Endodermal cell (in vitro differentiated cells): ENCODE data around the gene IVNS1ABP. TPM values are rescaled to one million over a fixed set of nuclear protein-coding genes. Genes with fewer than 3 reads are reported as not detected.
"Not testable (repeated sequence)": the region's sequence is repeated elsewhere in the genome, so short reads cannot be mapped to it uniquely, and the experiment has no call there.

Source experiments
- DNase-seq: peaks from one replicate; pipeline ENCODE4 v3.0.0-alpha.2; 2017
- H3K27ac ChIP-seq: 2 replicates; pipeline ENCODE4 v1.5.1; 2013; ENCODE audit warnings: mild to moderate bottlenecking, low read depth, low read length, moderate library complexity
- H3K27me3 ChIP-seq: 2 replicates; pipeline ENCODE4 v1.6.1; 2013; ENCODE audit warnings: mild to moderate bottlenecking, low read length, moderate library complexity; ENCODE audit not compliant: insufficient read depth, control insufficient read depth, poor library complexity, severe bottlenecking
- H3K36me3 ChIP-seq: 2 replicates; pipeline ENCODE4 v1.7.0; 2013; ENCODE audit warnings: mild to moderate bottlenecking, low read length, moderate library complexity; ENCODE audit not compliant: control insufficient read depth, insufficient read depth
- H3K4me1 ChIP-seq: one replicate; pipeline ENCODE4 v1.7.0; 2013; ENCODE audit warnings: low read length; ENCODE audit not compliant: control insufficient read depth, insufficient read depth
- H3K4me3 ChIP-seq: 2 replicates; pipeline ENCODE4 v1.5.1; 2013; ENCODE audit warnings: mild to moderate bottlenecking, low read length, moderate library complexity
- H3K9ac ChIP-seq: 2 replicates; pipeline ENCODE4 v1.6.1; 2013; ENCODE audit warnings: mild to moderate bottlenecking, low read length, moderate library complexity; ENCODE audit not compliant: poor library complexity, severe bottlenecking; ENCODE audit errors: extremely low read depth
- H3K9me3 ChIP-seq: 2 replicates; pipeline ENCODE4 v1.6.1; 2013; ENCODE audit warnings: mild to moderate bottlenecking, low read length, moderate library complexity; ENCODE audit not compliant: control insufficient read depth
- H3K27ac Mint-ChIP-seq: 2 replicates; pipeline ENCODE4 v1.8.0; 2020; ENCODE audit warnings: mixed read lengths
- H3K27me3 Mint-ChIP-seq: 2 replicates; pipeline ENCODE4 v1.8.0; 2021; ENCODE audit warnings: mild to moderate bottlenecking, mixed read lengths; ENCODE audit not compliant: insufficient read depth
- H3K36me3 Mint-ChIP-seq: 2 replicates; pipeline ENCODE4 v1.8.0; 2020; ENCODE audit warnings: low read depth, mixed read lengths
- H3K4me1 Mint-ChIP-seq: 2 replicates; pipeline ENCODE4 v1.8.0; 2020; ENCODE audit warnings: mixed read lengths
- H3K4me3 Mint-ChIP-seq: 2 replicates; pipeline ENCODE4 v1.8.0; 2020; ENCODE audit warnings: mild to moderate bottlenecking, moderate library complexity, mixed read lengths
- H3K9me3 Mint-ChIP-seq: 2 replicates; pipeline ENCODE4 v1.8.0; 2020; ENCODE audit warnings: mild to moderate bottlenecking, mixed read lengths
- CTCF ChIP-seq: fragments of 200-600 bp; sonication (generic); conservative IDR thresholded peaks from 2 replicates; pipeline ENCODE4 v1.5.0; 2021; ENCODE audit warnings: antibody characterized with exemption, mild to moderate bottlenecking
- WGBS, 2 experiments: methylation state at CpG; one replicate each; pipeline versions ENCODE4 v1.1.5 to v1.1.7; 2013; ENCODE audit warnings: missing lambda C conversion rate in 2 of 2, mixed read lengths in 1 of 2; ENCODE audit not compliant: insufficient coverage in 1 of 2, insufficient read length in 1 of 2; 5-methylcytosine and 5-hydroxymethylcytosine counted together
- total RNA-seq, 2 donors: library from RNA; stranded (reverse); fragmentation: NEBNext Ultra II Directional in 1 of 2; extraction: Animal tissue kit (Norgen Biotek cat#: 25700) in 1 of 2; gene quantifications; 2 replicates in 1 of 2; 3 replicates in 1 of 2; pipeline ENCODE4 v1.2.1, GENCODE V29; 2021

Gene IVNS1ABP
- total RNA-seq, 2 donors from 2014 or later, result 122 to 163 TPM

GRCh38 chr1:185322636-185323035 is 5.6 kb upstream of the IVNS1ABP start:
- Mint-ChIP-seq H3K36me3 (peaks cover 13% of the 10 kb centered on the region), H3K9me3 (peaks cover 9% of the 10 kb centered on the region), H3K27ac (no peak overlapping the region), H3K27me3 (peaks cover 1% of the 10 kb centered on the region), H3K4me3 (no peak overlapping the region), H3K4me1 (peaks cover 9% of the 10 kb centered on the region)
- H3K4me3 ChIP-seq, result no peak overlapping the region
- peaks cover 12% of the 10 kb centered on the region for H3K9me3 ChIP-seq
- no peak for TF ChIP-seq CTCF
- H3K27me3 ChIP-seq, result no peaks in the 10 kb centered on the region
- no peak for DNase-seq
- H3K36me3 ChIP-seq, result no peaks in the 10 kb centered on the region
- WGBS, 2 experiments, result 79% methylated on average over 2 of the region's 2 CpGs; no CpG with 5 or more reads in 1 of the 2 experiments
- H3K9ac ChIP-seq, result no peak overlapping the region
- H3K4me1 ChIP-seq, result no peaks in the 10 kb centered on the region
- no peak overlapping the region for H3K27ac ChIP-seq

GRCh38 chr1:185321653-185322221 is 4.7 kb upstream of the IVNS1ABP start:
- not testable (repeated sequence) for H3K36me3 ChIP-seq, H3K4me3 ChIP-seq, H3K27me3 Mint-ChIP-seq, H3K27me3 ChIP-seq, H3K4me1 ChIP-seq, H3K27ac Mint-ChIP-seq, H3K27ac ChIP-seq, H3K4me3 Mint-ChIP-seq, H3K9me3 Mint-ChIP-seq, DNase-seq, H3K9ac ChIP-seq
- H3K9me3 ChIP-seq, result peaks cover 12% of the 10 kb centered on the region
- H3K36me3 Mint-ChIP-seq, result peaks cover 13% of the 10 kb centered on the region
- whole genome bisulfite sequencing, 2 experiments, result 95 to 100% methylated on average over 4 to 36 of the region's 36 CpGs
- H3K4me1 Mint-ChIP-seq, result peaks cover 10% of the 10 kb centered on the region

GRCh38 chr1:185321104-185321503 is 4.1 kb upstream of the IVNS1ABP start:
- 94% methylated on average over 6 to 7 of the region's 7 CpGs for WGBS, 2 experiments
- H3K36me3 ChIP-seq, H3K4me3 Mint-ChIP-seq: not testable (repeated sequence)

GRCh38 chr1:185319139-185319475 is 2.1 kb upstream of the IVNS1ABP start:
- Histone ChIP-seq H3K4me3 (no peak overlapping the region), H3K4me1 (no peaks in the 10 kb centered on the region), H3K9me3 (peaks cover 12% of the 10 kb centered on the region), H3K36me3 (no peaks in the 10 kb centered on the region), H3K27ac (no peak overlapping the region), H3K27me3 (no peaks in the 10 kb centered on the region), H3K9ac (no peak overlapping the region)
- Mint-ChIP-seq H3K27me3 (peaks cover 1% of the 10 kb centered on the region), H3K36me3 (peaks cover 13% of the 10 kb centered on the region), H3K9me3 (peaks cover 9% of the 10 kb centered on the region), H3K4me1 (peaks cover 19% of the 10 kb centered on the region), H3K27ac (no peak overlapping the region), H3K4me3 (no peak overlapping the region)
- WGBS, 2 experiments, result 92% methylated on average over 1 of the region's 1 CpG; no CpG with 5 or more reads in 1 of the 2 experiments
- DNase-seq, result no peak
- no peak for TF ChIP-seq CTCF

More at GRCh38 chr1:185321104-185321503, 4.1 kb upstream of the IVNS1ABP start:
- peaks cover 12% of the 10 kb centered on the region for H3K9me3 ChIP-seq
- not testable (repeated sequence) for H3K4me1 ChIP-seq, DNase-seq, H3K27ac ChIP-seq, H3K27ac Mint-ChIP-seq, H3K27me3 ChIP-seq, H3K9ac ChIP-seq, H3K4me3 ChIP-seq, H3K27me3 Mint-ChIP-seq, H3K9me3 Mint-ChIP-seq
- H3K36me3 Mint-ChIP-seq, result peaks cover 13% of the 10 kb centered on the region
- peaks cover 10% of the 10 kb centered on the region for H3K4me1 Mint-ChIP-seq
